ENCODE measurements around the gene ZIC4.
A peak's percentile ranks its signal among the peaks of the same experiment; 100 is the strongest.

ZIC4 gene

GRCh38 chr3:147406028-147406931, at the start of gene ZIC4:
ZIC4 (minus strand) TSS chr3:147406543; CDS start chr3:147402797, 3,746 bp downstream.
- DNase-seq: no peak

GRCh38 chr3:147449669-147450068, 43.3 kb upstream of the ZIC4 start:
- no peak for DNase-seq

- DNase-seq: no peak
Measured at GRCh38 chr3:147447224-147447623, 40.9 kb upstream of the ZIC4 start.

GRCh38 chr3:147431751-147432150, 25.4 kb upstream of the ZIC4 start:
- DNase-seq: no peak

GRCh38 chr3:147428754-147429153, 22.4 kb upstream of the ZIC4 start:
- DNase-seq: no peak

- DNase-seq: no peak
Measured at GRCh38 chr3:147428326-147428725, 22.0 kb upstream of the ZIC4 start.

GRCh38 chr3:147427746-147428145, 21.4 kb upstream of the ZIC4 start:
- DNase-seq: no peak

- DNase-seq: no peak
Measured at GRCh38 chr3:147426931-147427330, 20.6 kb upstream of the ZIC4 start.

- no peak for DNase-seq
Measured at GRCh38 chr3:147425388-147425850, 19.1 kb upstream of the ZIC4 start.

- no peak for DNase-seq
Measured at GRCh38 chr3:147424581-147425387, 18.4 kb upstream of the ZIC4 start.

GRCh38 chr3:147423798-147424580, 17.6 kb upstream of the ZIC4 start:
- no peak for DNase-seq

GRCh38 chr3:147423537-147423797, 17.1 kb upstream of the ZIC4 start:
- no peak for DNase-seq

GRCh38 chr3:147422601-147423536, 16.5 kb upstream of the ZIC4 start:
- DNase-seq: no peak

GRCh38 chr3:147422196-147422595, 15.9 kb upstream of the ZIC4 start:
- DNase-seq: no peak

- DNase-seq: no peak
Measured at GRCh38 chr3:147421184-147421912, 15.0 kb upstream of the ZIC4 start.

- DNase-seq: no peak
Measured at GRCh38 chr3:147420353-147421183, 14.2 kb upstream of the ZIC4 start.

- DNase-seq: no peak
Measured at GRCh38 chr3:147419781-147420224, 13.5 kb upstream of the ZIC4 start.

- peak in 49 of 56 donors; percentile 5 to 90 (median 49) for DNase-seq
Measured at GRCh38 chr3:147418808-147419701, 12.7 kb upstream of the ZIC4 start.
